ENCODE data around the gene ECT2L. TPM values are rescaled to one million over a fixed set of nuclear protein-coding genes. Genes with fewer than 3 reads are reported as not detected.

Gene ECT2L
- total RNA-seq, 1 experiment from 2014 or later, result not detected

- no peak overlapping the region for H3K4me3 Mint-ChIP-seq
These were observed 86.6 kb downstream of the ECT2L start for GRCh38 chr6:138882369-138883017.

More at GRCh38 chr6:138882369-138883017, 86.6 kb downstream of the ECT2L start:
- Histone ChIP-seq H2BK5ac (ENCODE audit: insufficient read length, low read length) (no peak overlapping the region), H2BK20ac (ENCODE audit: low read depth, low read length, poor library complexity, severe bottlenecking) (no peak overlapping the region), H2BK120ac (ENCODE audit: low read depth, low read length, poor library complexity, severe bottlenecking) (no peak overlapping the region), H3K14ac (ENCODE audit: insufficient read depth, low read length) (no peak overlapping the region), H3K9ac (ENCODE audit: extremely low read depth, insufficient read length, low read length) (no peak overlapping the region), H3K27me3 (ENCODE audit: insufficient read depth, low read length) (no peaks in the 10 kb centered on the region), H2BK12ac (ENCODE audit: insufficient read length, low read depth, low read length) (no peak overlapping the region), H3K79me1 (ENCODE audit: insufficient read depth, low read depth, low read length, poor library complexity, severe bottlenecking) (no peaks in the 10 kb centered on the region), H3T11ph (ENCODE audit: low read length) (no peak overlapping the region), H3K23ac (ENCODE audit: insufficient read length, low read depth, low read length) (no peak overlapping the region), H3K9me3 (ENCODE audit: control insufficient read depth, low read depth, low read length) (no peaks in the 10 kb centered on the region), H4K8ac (replicated peaks; ENCODE audit: insufficient read length, low read depth, low read length) (no peak overlapping the region), H3K4me2 (ENCODE audit: insufficient read depth, insufficient read length, low read length) (no peak overlapping the region), H2AFZ (ENCODE audit: low read length) (no peak overlapping the region), H2BK15ac (ENCODE audit: low read depth, low read length) (no peak overlapping the region), H3K4ac (ENCODE audit: low read depth, low read length) (no peak overlapping the region), H4K5ac (ENCODE audit: insufficient read length, low read depth, low read length) (no peak overlapping the region), H4K91ac (ENCODE audit: insufficient read length, low read depth, low read length) (no peak overlapping the region), H3K56ac (ENCODE audit: insufficient read length, low read depth, low read length) (no peak overlapping the region), H3K4me1 (ENCODE audit: insufficient read depth, low read length) (no peaks in the 10 kb centered on the region), H2AK5ac (ENCODE audit: insufficient read length, low read length) (no peak overlapping the region), H3K23me2 (ENCODE audit: insufficient read length, low read depth, low read length, poor library complexity, severe bottlenecking) (no peaks in the 10 kb centered on the region), H4K20me1 (ENCODE audit: control insufficient read depth, insufficient read depth, insufficient read length) (no peaks in the 10 kb centered on the region), H3K18ac (ENCODE audit: insufficient read length, low read depth, low read length) (no peak overlapping the region), H3K79me2 (ENCODE audit: insufficient read depth, low read length) (no peaks in the 10 kb centered on the region), H3K27ac (ENCODE audit: insufficient read length, low read depth, low read length) (no peak overlapping the region)
- Mint-ChIP-seq H3K27me3 (ENCODE audit: low read depth) (no peaks in the 10 kb centered on the region), H3K36me3 (ENCODE audit: insufficient read depth in 1 of 3, low read depth in 3 of 3) (no peaks in the 10 kb centered on the region; a peak in 1 of 7 replicates), H3K27ac (no peak overlapping the region; a peak in 1 of 7 replicates), H3K9me3 (no peaks in the 10 kb centered on the region; a peak in 1 of 5 replicates), H3K4me1 (peaks cover 0 to 4% of the 10 kb centered on the region in 2 experiments; a peak in 1 of 4 replicates)
- WGBS (ENCODE audit: extremely low coverage, insufficient read length, low lambda C conversion rate), result no CpG with 5 or more reads among the region's 7 CpGs
- TF ChIP-seq CTCF (conservative IDR thresholded peaks at IDR 0.05), result no peak
- DNase-seq, result no peak
